ENCODE measurements around the gene TAL2. TPM values are rescaled to one million over a fixed set of nuclear protein-coding genes. Genes with fewer than 3 reads are reported as not detected.

TAL2 gene
- total and polyA plus RNA-seq, 9 of the 15 experiments (the other 6 are each of a cell fraction or from before 2014, with no cell fraction given) = 0.21 to 3.7 (median 1.1) TPM; not detected in 1

DNA sequence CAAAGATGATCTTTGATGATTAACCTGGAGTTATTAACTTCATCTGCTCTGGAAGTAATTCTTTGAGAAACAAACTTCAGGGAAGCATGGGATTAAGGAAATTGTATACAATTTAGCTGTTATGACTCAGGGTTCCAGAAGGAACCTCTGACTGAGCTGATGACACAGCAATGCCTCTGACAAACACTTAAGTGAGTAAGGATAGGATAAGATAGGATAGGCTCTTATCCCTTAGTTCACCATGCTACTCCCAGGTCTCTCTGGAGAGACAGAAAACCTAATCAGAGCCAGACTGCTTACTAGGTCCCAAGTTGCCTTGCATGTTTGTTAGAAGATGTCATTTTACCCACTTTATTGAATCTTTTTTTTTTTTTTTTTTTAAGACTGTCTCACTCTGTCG is 19.5 kb downstream of the TAL2 start:
- Histone ChIP-seq H2AFZ (ENCODE audit: low read depth, low read length) (no peak overlapping the region), H3K9me1 (ENCODE audit: control insufficient read depth, insufficient read depth, low read length) (no peaks in the 10 kb centered on the region), H3K9me3 (replicated peaks; ENCODE audit: control insufficient read depth, insufficient read depth, low read depth, low read length) (no peaks in the 10 kb centered on the region), H3K4me2 (ENCODE audit: insufficient read depth, low read length) (no peak overlapping the region), H3K27me3 (ENCODE audit: control insufficient read depth in 2 of 2, insufficient read depth in 2 of 2, low read length in 2 of 2) (no peaks in the 10 kb centered on the region), H3K9ac (ENCODE audit: insufficient read depth in 1 of 2, low read depth in 2 of 2, low read length in 2 of 2) (no peak overlapping the region), H3K36me3 (ENCODE audit: control insufficient read depth, insufficient read depth, low read length) (no peaks in the 10 kb centered on the region), H3K27ac (ENCODE audit: extremely low read depth, low read depth, low read length) (no peak overlapping the region; the same call in 2 of the 3 replicates), H4K20me1 (replicated peaks; ENCODE audit: control insufficient read depth, insufficient read depth, low read length) (no peaks in the 10 kb centered on the region), H3K4me3 (no peak overlapping the region), H3K4me1 (replicated peaks in 1 of 2; ENCODE audit: control insufficient read depth in 2 of 2, insufficient read depth in 2 of 2, low read length in 2 of 2) (peaks cover 0 to 19% of the 10 kb centered on the region in 2 experiments; a peak in 2 of 5 replicates), H3K79me2 (ENCODE audit: control insufficient read depth, insufficient read depth, low read length) (no peaks in the 10 kb centered on the region)
- intact Hi-C loops (cut with micrococcal nuclease) = no loop called here
- ChIA-PET POLR2A (interaction anchor here (0.8 to 1.9 kb wide), 4 partner anchors 11 to 49 kb away, joined by 3 to 13 read pairs (median 5); partner anchors contain the start of gene TMEM38B), CTCF (ENCODE audit: low intra/inter-chr PET ratio) (interaction anchor here (0.6 to 0.9 kb wide), 2 partner anchors 11 to 194 kb away, joined by 3 to 4 read pairs; no protein-coding TSS in a partner anchor)
- no TSS peak for BruUV-seq (replicated peaks)
- peak; percentile 80 for FAIRE-seq
- in situ Hi-C loops (cut with MboI) = no loop called here
- DNase-seq (ENCODE audit: extremely low read depth in 1 of 4, low spot score in 3 of 4) = peak; percentile 68 to 85 (median 76)
- WGBS (ENCODE audit: insufficient coverage, low coverage, missing lambda C conversion rate) = 50% methylated on average over 1 of the region's 1 CpG
- ATAC-seq = peak; percentile 96
- TF ChIP-seq, protein P1, sequence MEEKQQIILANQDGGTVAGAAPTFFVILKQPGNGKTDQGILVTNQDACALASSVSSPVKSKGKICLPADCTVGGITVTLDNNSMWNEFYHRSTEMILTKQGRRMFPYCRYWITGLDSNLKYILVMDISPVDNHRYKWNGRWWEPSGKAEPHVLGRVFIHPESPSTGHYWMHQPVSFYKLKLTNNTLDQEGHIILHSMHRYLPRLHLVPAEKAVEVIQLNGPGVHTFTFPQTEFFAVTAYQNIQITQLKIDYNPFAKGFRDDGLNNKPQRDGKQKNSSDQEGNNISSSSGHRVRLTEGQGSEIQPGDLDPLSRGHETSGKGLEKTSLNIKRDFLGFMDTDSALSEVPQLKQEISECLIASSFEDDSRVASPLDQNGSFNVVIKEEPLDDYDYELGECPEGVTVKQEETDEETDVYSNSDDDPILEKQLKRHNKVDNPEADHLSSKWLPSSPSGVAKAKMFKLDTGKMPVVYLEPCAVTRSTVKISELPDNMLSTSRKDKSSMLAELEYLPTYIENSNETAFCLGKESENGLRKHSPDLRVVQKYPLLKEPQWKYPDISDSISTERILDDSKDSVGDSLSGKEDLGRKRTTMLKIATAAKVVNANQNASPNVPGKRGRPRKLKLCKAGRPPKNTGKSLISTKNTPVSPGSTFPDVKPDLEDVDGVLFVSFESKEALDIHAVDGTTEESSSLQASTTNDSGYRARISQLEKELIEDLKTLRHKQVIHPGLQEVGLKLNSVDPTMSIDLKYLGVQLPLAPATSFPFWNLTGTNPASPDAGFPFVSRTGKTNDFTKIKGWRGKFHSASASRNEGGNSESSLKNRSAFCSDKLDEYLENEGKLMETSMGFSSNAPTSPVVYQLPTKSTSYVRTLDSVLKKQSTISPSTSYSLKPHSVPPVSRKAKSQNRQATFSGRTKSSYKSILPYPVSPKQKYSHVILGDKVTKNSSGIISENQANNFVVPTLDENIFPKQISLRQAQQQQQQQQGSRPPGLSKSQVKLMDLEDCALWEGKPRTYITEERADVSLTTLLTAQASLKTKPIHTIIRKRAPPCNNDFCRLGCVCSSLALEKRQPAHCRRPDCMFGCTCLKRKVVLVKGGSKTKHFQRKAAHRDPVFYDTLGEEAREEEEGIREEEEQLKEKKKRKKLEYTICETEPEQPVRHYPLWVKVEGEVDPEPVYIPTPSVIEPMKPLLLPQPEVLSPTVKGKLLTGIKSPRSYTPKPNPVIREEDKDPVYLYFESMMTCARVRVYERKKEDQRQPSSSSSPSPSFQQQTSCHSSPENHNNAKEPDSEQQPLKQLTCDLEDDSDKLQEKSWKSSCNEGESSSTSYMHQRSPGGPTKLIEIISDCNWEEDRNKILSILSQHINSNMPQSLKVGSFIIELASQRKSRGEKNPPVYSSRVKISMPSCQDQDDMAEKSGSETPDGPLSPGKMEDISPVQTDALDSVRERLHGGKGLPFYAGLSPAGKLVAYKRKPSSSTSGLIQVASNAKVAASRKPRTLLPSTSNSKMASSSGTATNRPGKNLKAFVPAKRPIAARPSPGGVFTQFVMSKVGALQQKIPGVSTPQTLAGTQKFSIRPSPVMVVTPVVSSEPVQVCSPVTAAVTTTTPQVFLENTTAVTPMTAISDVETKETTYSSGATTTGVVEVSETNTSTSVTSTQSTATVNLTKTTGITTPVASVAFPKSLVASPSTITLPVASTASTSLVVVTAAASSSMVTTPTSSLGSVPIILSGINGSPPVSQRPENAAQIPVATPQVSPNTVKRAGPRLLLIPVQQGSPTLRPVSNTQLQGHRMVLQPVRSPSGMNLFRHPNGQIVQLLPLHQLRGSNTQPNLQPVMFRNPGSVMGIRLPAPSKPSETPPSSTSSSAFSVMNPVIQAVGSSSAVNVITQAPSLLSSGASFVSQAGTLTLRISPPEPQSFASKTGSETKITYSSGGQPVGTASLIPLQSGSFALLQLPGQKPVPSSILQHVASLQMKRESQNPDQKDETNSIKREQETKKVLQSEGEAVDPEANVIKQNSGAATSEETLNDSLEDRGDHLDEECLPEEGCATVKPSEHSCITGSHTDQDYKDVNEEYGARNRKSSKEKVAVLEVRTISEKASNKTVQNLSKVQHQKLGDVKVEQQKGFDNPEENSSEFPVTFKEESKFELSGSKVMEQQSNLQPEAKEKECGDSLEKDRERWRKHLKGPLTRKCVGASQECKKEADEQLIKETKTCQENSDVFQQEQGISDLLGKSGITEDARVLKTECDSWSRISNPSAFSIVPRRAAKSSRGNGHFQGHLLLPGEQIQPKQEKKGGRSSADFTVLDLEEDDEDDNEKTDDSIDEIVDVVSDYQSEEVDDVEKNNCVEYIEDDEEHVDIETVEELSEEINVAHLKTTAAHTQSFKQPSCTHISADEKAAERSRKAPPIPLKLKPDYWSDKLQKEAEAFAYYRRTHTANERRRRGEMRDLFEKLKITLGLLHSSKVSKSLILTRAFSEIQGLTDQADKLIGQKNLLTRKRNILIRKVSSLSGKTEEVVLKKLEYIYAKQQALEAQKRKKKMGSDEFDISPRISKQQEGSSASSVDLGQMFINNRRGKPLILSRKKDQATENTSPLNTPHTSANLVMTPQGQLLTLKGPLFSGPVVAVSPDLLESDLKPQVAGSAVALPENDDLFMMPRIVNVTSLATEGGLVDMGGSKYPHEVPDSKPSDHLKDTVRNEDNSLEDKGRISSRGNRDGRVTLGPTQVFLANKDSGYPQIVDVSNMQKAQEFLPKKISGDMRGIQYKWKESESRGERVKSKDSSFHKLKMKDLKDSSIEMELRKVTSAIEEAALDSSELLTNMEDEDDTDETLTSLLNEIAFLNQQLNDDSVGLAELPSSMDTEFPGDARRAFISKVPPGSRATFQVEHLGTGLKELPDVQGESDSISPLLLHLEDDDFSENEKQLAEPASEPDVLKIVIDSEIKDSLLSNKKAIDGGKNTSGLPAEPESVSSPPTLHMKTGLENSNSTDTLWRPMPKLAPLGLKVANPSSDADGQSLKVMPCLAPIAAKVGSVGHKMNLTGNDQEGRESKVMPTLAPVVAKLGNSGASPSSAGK (IDR thresholded peaks at IDR 0.05) = no peak
- TF ChIP-seq PHF20 (IDR thresholded peaks at IDR 0.05; ENCODE audit: partially characterized antibody) (no peak), HMG20B (CRISPR knock-in tag; IDR thresholded peaks at IDR 0.05) (no peak), ZNF212 (CRISPR knock-in tag; IDR thresholded peaks at IDR 0.05) (no peak), XRCC3 (IDR thresholded peaks at IDR 0.05) (no peak)
- TF ChIP-seq, protein P2, sequence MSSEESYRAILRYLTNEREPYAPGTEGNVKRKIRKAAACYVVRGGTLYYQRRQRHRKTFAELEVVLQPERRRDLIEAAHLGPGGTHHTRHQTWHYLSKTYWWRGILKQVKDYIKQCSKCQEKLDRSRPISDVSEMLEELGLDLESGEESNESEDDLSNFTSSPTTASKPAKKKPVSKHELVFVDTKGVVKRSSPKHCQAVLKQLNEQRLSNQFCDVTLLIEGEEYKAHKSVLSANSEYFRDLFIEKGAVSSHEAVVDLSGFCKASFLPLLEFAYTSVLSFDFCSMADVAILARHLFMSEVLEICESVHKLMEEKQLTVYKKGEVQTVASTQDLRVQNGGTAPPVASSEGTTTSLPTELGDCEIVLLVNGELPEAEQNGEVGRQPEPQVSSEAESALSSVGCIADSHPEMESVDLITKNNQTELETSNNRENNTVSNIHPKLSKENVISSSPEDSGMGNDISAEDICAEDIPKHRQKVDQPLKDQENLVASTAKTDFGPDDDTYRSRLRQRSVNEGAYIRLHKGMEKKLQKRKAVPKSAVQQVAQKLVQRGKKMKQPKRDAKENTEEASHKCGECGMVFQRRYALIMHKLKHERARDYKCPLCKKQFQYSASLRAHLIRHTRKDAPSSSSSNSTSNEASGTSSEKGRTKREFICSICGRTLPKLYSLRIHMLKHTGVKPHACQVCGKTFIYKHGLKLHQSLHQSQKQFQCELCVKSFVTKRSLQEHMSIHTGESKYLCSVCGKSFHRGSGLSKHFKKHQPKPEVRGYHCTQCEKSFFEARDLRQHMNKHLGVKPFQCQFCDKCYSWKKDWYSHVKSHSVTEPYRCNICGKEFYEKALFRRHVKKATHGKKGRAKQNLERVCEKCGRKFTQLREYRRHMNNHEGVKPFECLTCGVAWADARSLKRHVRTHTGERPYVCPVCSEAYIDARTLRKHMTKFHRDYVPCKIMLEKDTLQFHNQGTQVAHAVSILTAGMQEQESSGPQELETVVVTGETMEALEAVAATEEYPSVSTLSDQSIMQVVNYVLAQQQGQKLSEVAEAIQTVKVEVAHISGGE (CRISPR knock-in tag; IDR thresholded peaks at IDR 0.05) = no peak

Measured in K562 (cell line).